Left ventricle myocardium superior (tissue), 1 donor: ENCODE results near the gene ARMS2. TPM values are rescaled to one million over a fixed set of nuclear protein-coding genes. Genes with fewer than 3 reads are reported as not detected.

Experiments used
- ATAC-seq: fragments of 200-7000 bp; cut with Tn5 transposase; one replicate; pipeline ENCODE4 v1.9.1; 2020; ENCODE audit warnings: mild to moderate bottlenecking, moderate library complexity
- DNase-seq: peaks from one replicate; pipeline ENCODE4 v3.0.0-alpha.2; 2020
- intact Hi-C: fragments of 100-400 bp; cut with micrococcal nuclease; formaldehyde crosslinking; loops from one replicate; pipeline ENCODE4 v1.11.0; 2022
- microRNA-seq: library from miRNA; unstranded; fragments of <30 nt; microRNA quantifications from one replicate; pipeline ENCODE4 v1.2.0, GENCODE V29; 2020; ENCODE audit warnings: borderline number of aligned reads
- total RNA-seq: library from RNA; stranded (reverse); fragmentation: NEBNext Ultra II Directional; extraction: Animal tissue kit (Norgen Biotek cat#: 25700); gene quantifications from one replicate; pipeline ENCODE4 v1.2.1, GENCODE V29; 2021
- donor health status: DM: no; HTN: yes; CAD: no; lungs with severe emphysema.

Gene ARMS2
- total RNA-seq, 1 donor from 2014 or later: not detected

DNA sequence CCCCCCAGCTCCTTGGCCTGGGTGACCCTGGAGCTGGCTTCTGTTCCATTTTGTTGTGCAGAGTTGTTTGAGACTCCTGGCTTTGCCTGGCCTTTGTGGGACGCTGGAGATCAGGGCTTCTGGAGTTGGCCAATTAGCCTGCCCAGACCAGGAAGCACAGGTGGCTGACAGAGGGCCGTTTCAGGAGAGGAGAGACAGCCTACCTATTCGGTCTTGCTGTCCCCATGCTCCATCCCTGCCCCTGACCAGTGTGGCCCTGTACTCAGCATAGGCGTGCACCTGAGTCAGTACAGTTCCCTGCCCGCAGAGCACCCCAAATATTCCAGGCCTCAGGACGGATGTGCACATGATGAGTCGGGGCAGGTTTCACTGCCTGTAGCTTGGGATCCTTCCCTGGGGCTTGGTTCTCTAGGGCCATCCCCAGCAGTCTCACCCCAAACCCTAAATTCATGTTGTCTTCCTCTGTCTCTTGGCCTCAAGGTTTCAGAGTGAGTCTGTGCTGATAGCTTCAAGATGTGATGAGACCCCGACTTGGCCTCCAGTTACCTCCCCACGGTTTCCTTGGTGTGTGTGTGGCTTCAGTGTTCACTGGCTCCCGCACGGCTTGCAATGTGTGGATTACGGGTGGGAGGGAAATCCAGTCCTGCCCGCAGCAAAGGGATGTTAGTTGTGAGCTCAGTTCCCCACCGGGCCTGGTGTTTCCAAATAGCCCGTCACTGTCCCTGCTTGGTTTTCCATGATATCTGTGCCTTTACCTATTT lies 51.6 kb downstream of the ARMS2 start:
- intact Hi-C loops: no loop called here
- DNase-seq (no peak), ATAC-seq (no peak)

Small RNA genes lying within 50 kb of the gene (microRNA-seq; reads per million reads assigned to microRNA genes)
- gene MIR3941: not detected

Other genes with a start within 250 kb of the ARMS2 start
- gene BTBD16, start 183.4 kb upstream of the ARMS2 start, total RNA-seq: not detected
- gene PLEKHA1, start 79.9 kb upstream of the ARMS2 start, total RNA-seq: 71.1 TPM
- gene HTRA1, start 6.9 kb downstream of the ARMS2 start, total RNA-seq: 46.6 TPM
- gene DMBT1, start 106.1 kb downstream of the ARMS2 start, total RNA-seq: 0.05 TPM
- gene C10orf120, start 245.2 kb downstream of the ARMS2 start, total RNA-seq: not detected